Breast epithelium (tissue), 4 donors: Measurements from ENCODE around the gene ATG7. TPM values are rescaled to one million over a fixed set of nuclear protein-coding genes. Genes with fewer than 3 reads are reported as not detected.

Experiments
- DNase-seq, 2 donors: peaks; one replicate each; pipeline ENCODE4 v3.0.0-alpha.2; 2019; ENCODE audit warnings: low spot score in 2 of 2
- H3K27ac ChIP-seq, 2 donors: fragments of 200-600 bp; sonication (generic) in 1 of 2; one replicate each; pipeline ENCODE4 v1.5.1; 2016 to 2019; ENCODE audit warnings: mild to moderate bottlenecking in 1 of 2
- H3K27me3 ChIP-seq, 2 donors: fragments of 200-600 bp; sonication (generic) in 1 of 2; one replicate each; pipeline versions ENCODE4 v1.5.1 to v1.6.0; 2017 to 2019; ENCODE audit warnings: control low read depth in 1 of 2, mild to moderate bottlenecking in 1 of 2
- H3K36me3 ChIP-seq: fragments of 200-600 bp; one replicate; pipeline ENCODE4 v1.5.1; 2019
- H3K4me1 ChIP-seq, 2 donors: fragments of 200-600 bp; sonication (generic); one replicate each; pipeline ENCODE4 v1.5.1; 2016 to 2019; ENCODE audit warnings: control low read depth in 1 of 2
- H3K4me3 ChIP-seq, 3 donors: fragments of 200-600 bp; sonication (generic); 1 replicate in 2 of 3; 2 replicates in 1 of 3; pipeline ENCODE4 v1.5.1; 2016 to 2019; ENCODE audit warnings: mild to moderate bottlenecking in 3 of 3, moderate library complexity in 2 of 3
- H3K9me3 ChIP-seq, 2 donors: fragments of 200-600 bp; sonication (generic) in 1 of 2; one replicate each; pipeline ENCODE4 v1.5.1; 2016 to 2019; ENCODE audit warnings: control low read depth in 1 of 2
- CTCF ChIP-seq, 3 donors: fragments of 450-650 bp; IDR thresholded peaks; one replicate each; pipeline ENCODE4 v1.5.1; 2016 to 2017; ENCODE audit warnings: antibody characterized with exemption in 3 of 3, mild to moderate bottlenecking in 3 of 3, moderate library complexity in 3 of 3
- POLR2A ChIP-seq: fragments of 450-650 bp; IDR thresholded peaks from one replicate; pipeline ENCODE4 v1.6.1; 2016; ENCODE audit warnings: antibody characterized with exemption, mild to moderate bottlenecking, moderate library complexity
- POLR2AphosphoS5 ChIP-seq, 3 donors: sonication (generic); formaldehyde crosslinking; IDR thresholded peaks; one replicate each; pipeline ENCODE4 v1.6.1; 2017; ENCODE audit warnings: antibody characterized with exemption in 3 of 3
- intact Hi-C: fragments of 100-400 bp; cut with DNase I; formaldehyde crosslinking; loops from one replicate; pipeline ENCODE4 v1.15.1; 2023; ENCODE audit warnings: low total_unique reads
- total RNA-seq, 3 donors: library from RNA; depleted of rRNA; stranded (reverse); fragments of >200 nt; gene quantifications; one replicate each; pipeline ENCODE4 v1.1.0, GENCODE V29; 2016

Gene ATG7
- total RNA-seq, 3 donors from 2014 or later = 64.9 to 81.9 (median 75.5) TPM

GRCh38 chr3:11238880-11239279 is 33.3 kb upstream of the ATG7 start:
- Histone ChIP-seq H3K27me3 (no peaks in the 10 kb centered on the region), H3K9me3 (no peaks in the 10 kb centered on the region), H3K4me1 (no peaks in the 10 kb centered on the region), H3K36me3 (no peaks in the 10 kb centered on the region), H3K4me3 (no peak overlapping the region), H3K27ac (no peak overlapping the region)
- DNase-seq = no peak
- intact Hi-C loops = no loop called here
- TF ChIP-seq POLR2AphosphoS5 (IDR thresholded peaks at IDR 0.05) (no peak), CTCF (IDR thresholded peaks at IDR 0.05) (no peak), POLR2A (no peak)

GRCh38 chr3:11239796-11240195 is 32.4 kb upstream of the ATG7 start:
- no peaks in the 10 kb centered on the region for H3K36me3 ChIP-seq
- no peaks in the 10 kb centered on the region for H3K4me1 ChIP-seq
- no peak for TF ChIP-seq POLR2A
- no peak for TF ChIP-seq POLR2AphosphoS5 (IDR thresholded peaks at IDR 0.05)
- no peak for TF ChIP-seq CTCF (IDR thresholded peaks at IDR 0.05)
- H3K9me3 ChIP-seq = no peaks in the 10 kb centered on the region
- no peak overlapping the region for H3K27ac ChIP-seq
- no peaks in the 10 kb centered on the region for H3K27me3 ChIP-seq
- no peak overlapping the region for H3K4me3 ChIP-seq
- DNase-seq = no peak
- intact Hi-C loops = no loop called here

- DNase-seq = no peak
- Histone ChIP-seq H3K4me1 (no peaks in the 10 kb centered on the region), H3K27ac (no peak overlapping the region), H3K4me3 (no peak overlapping the region), H3K36me3 (no peaks in the 10 kb centered on the region), H3K27me3 (no peaks in the 10 kb centered on the region), H3K9me3 (no peaks in the 10 kb centered on the region)
- no peak for TF ChIP-seq POLR2AphosphoS5 (IDR thresholded peaks at IDR 0.05)
- TF ChIP-seq CTCF (IDR thresholded peaks at IDR 0.05) = no peak
- intact Hi-C loops = no loop called here
These were observed 31.7 kb upstream of the ATG7 start for GRCh38 chr3:11240496-11240895.

GRCh38 chr3:11244121-11244677 is 28.0 kb upstream of the ATG7 start:
- intact Hi-C loops = no loop called here
- no peaks in the 10 kb centered on the region for H3K9me3 ChIP-seq
- no peak overlapping the region for H3K27ac ChIP-seq
- H3K4me1 ChIP-seq = no peaks in the 10 kb centered on the region
- no peaks in the 10 kb centered on the region for H3K27me3 ChIP-seq
- DNase-seq = no peak
- no peak overlapping the region for H3K4me3 ChIP-seq
- TF ChIP-seq POLR2AphosphoS5 (IDR thresholded peaks at IDR 0.05) = no peak
- no peak for TF ChIP-seq POLR2A
- TF ChIP-seq CTCF (IDR thresholded peaks at IDR 0.05) = no peak
- no peaks in the 10 kb centered on the region for H3K36me3 ChIP-seq

- intact Hi-C loops = no loop called here
- H3K9me3 ChIP-seq = no peaks in the 10 kb centered on the region
- TF ChIP-seq CTCF (IDR thresholded peaks at IDR 0.05) (no peak), POLR2A (no peak), POLR2AphosphoS5 (IDR thresholded peaks at IDR 0.05) (no peak)
These were observed 26.9 kb upstream of the ATG7 start for GRCh38 chr3:11245276-11245675.

More at GRCh38 chr3:11245276-11245675, 26.9 kb upstream of the ATG7 start:
- DNase-seq = no peak
- Histone ChIP-seq H3K4me1 (no peaks in the 10 kb centered on the region), H3K27me3 (no peaks in the 10 kb centered on the region), H3K36me3 (no peaks in the 10 kb centered on the region), H3K27ac (no peak overlapping the region), H3K4me3 (no peak overlapping the region)
